Medulla oblongata (tissue), 1 donor: ENCODE results near the gene HSPD1.
"Not testable (repeated sequence)": the region's sequence is repeated elsewhere in the genome, so short reads cannot be mapped to it uniquely, and the experiment has no call there.

Experiments
- DNase-seq: peaks from one replicate; pipeline ENCODE4 v3.0.0-alpha.2; 2015; ENCODE audit errors: extremely low spot score

HSPD1 gene

GRCh38 chr2:197496695-197497094 is 2.9 kb downstream of the HSPD1 start:
- no peak for DNase-seq

GRCh38 chr2:197495433-197496134 is 4.1 kb downstream of the HSPD1 start:
- DNase-seq, result no peak

GRCh38 chr2:197487385-197487784 is 12.3 kb downstream of the HSPD1 start:
- DNase-seq, result no peak

GRCh38 chr2:197486175-197486574 is 13.5 kb downstream of the HSPD1 start:
- no peak for DNase-seq

- DNase-seq, result not testable (repeated sequence)
Observed at GRCh38 chr2:197484248-197484647, 15.4 kb downstream of the HSPD1 start.

GRCh38 chr2:197480165-197481036 is 19.2 kb downstream of the HSPD1 start:
- DNase-seq, result no peak

GRCh38 chr2:197477797-197478196 is 21.8 kb downstream of the HSPD1 start:
- no peak for DNase-seq

GRCh38 chr2:197472166-197472565 is 27.5 kb downstream of the HSPD1 start:
- no peak for DNase-seq

- no peak for DNase-seq
Observed at GRCh38 chr2:197464175-197464574, 35.5 kb downstream of the HSPD1 start.

- no peak for DNase-seq
Observed at GRCh38 chr2:197461057-197461456, 38.6 kb downstream of the HSPD1 start.

- no peak for DNase-seq
Observed at GRCh38 chr2:197460649-197461048, 39.0 kb downstream of the HSPD1 start.

- DNase-seq, result no peak
Observed at GRCh38 chr2:197455428-197455827, 44.2 kb downstream of the HSPD1 start.

GRCh38 chr2:197454923-197455322 is 44.7 kb downstream of the HSPD1 start:
- DNase-seq, result no peak

GRCh38 chr2:197453914-197454398 is 45.7 kb downstream of the HSPD1 start:
- no peak for DNase-seq

GRCh38 chr2:197453123-197453913 is 46.3 kb downstream of the HSPD1 start, which contains the start of gene COQ10B:
Gene COQ10B (plus strand): TSS chr2:197453552. CDS start chr2:197453561, 9 bp downstream.
- DNase-seq, result peak; percentile 100

GRCh38 chr2:197452754-197453122 is 46.9 kb downstream of the HSPD1 start:
- no peak for DNase-seq

GRCh38 chr2:197450935-197451358 is 48.7 kb downstream of the HSPD1 start:
- DNase-seq, result not testable (repeated sequence)

- no peak for DNase-seq
Observed at GRCh38 chr2:197450465-197450864, 49.2 kb downstream of the HSPD1 start.

GRCh38 chr2:197446844-197447243 is 52.8 kb downstream of the HSPD1 start:
- no peak for DNase-seq

- no peak for DNase-seq
Observed at GRCh38 chr2:197445746-197446145, 53.9 kb downstream of the HSPD1 start.

- DNase-seq, result peak; percentile 66
Observed at GRCh38 chr2:197442857-197443256, 56.8 kb downstream of the HSPD1 start.

GRCh38 chr2:197437380-197437779 is 62.3 kb downstream of the HSPD1 start:
- DNase-seq, result no peak
